Measurements from ENCODE around the gene LRRC7. TPM values are rescaled to one million over a fixed set of nuclear protein-coding genes. Genes with fewer than 3 reads are reported as not detected.

LRRC7 gene
- total RNA-seq, 1 donor from 2014 or later, result not detected

- DNase-seq (ENCODE audit: low read depth) (no peak), FAIRE-seq (no peak)
- TF ChIP-seq, protein P1, sequence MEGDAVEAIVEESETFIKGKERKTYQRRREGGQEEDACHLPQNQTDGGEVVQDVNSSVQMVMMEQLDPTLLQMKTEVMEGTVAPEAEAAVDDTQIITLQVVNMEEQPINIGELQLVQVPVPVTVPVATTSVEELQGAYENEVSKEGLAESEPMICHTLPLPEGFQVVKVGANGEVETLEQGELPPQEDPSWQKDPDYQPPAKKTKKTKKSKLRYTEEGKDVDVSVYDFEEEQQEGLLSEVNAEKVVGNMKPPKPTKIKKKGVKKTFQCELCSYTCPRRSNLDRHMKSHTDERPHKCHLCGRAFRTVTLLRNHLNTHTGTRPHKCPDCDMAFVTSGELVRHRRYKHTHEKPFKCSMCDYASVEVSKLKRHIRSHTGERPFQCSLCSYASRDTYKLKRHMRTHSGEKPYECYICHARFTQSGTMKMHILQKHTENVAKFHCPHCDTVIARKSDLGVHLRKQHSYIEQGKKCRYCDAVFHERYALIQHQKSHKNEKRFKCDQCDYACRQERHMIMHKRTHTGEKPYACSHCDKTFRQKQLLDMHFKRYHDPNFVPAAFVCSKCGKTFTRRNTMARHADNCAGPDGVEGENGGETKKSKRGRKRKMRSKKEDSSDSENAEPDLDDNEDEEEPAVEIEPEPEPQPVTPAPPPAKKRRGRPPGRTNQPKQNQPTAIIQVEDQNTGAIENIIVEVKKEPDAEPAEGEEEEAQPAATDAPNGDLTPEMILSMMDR (IDR thresholded peaks at IDR 0.05; ENCODE audit: insufficient read depth, low read length, severe bottlenecking), result no peak
- Histone ChIP-seq H3K36me3 (ENCODE audit: control insufficient read depth, insufficient read depth, low read length) (no peaks in the 10 kb centered on the region), H3K4me3 (ENCODE audit: low read depth, low read length) (no peak overlapping the region), H3K27me3 (ENCODE audit: control insufficient read depth, insufficient read depth, low read length) (no peaks in the 10 kb centered on the region)
Measured at GRCh38 chr1:69527273-69527672, 40.4 kb upstream of the LRRC7 start.

DNA sequence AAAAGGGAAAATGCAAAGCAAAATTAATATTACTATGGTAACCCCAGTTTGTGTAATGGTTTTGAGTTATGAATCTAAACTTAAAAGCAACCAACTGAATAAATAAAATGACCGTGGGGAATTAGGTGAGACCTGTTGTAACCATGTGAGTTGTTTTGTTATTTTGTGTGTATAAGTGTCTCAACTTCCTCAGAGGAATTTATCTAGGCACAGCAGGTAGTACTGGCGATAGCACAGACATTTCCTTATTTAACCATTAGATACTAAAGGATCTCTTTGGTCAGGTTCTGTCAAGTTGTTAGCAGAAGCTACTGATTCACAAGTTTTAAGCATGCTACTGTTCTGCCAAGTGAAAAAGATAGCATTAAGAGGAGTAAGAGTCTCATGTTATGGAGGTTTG is 39.3 kb upstream of the LRRC7 start:
- Histone ChIP-seq H3K36me3 (ENCODE audit: control insufficient read depth, insufficient read depth, low read length) (no peaks in the 10 kb centered on the region), H3K4me3 (ENCODE audit: low read depth, low read length) (no peak overlapping the region), H3K27me3 (ENCODE audit: control insufficient read depth, insufficient read depth, low read length) (no peaks in the 10 kb centered on the region)
- DNase-seq (ENCODE audit: low read depth) (no peak), FAIRE-seq (no peak)
- TF ChIP-seq, protein P1 (IDR thresholded peaks at IDR 0.05; ENCODE audit: insufficient read depth, low read length, severe bottlenecking), result no peak

GRCh38 chr1:69533343-69533742 is 34.4 kb upstream of the LRRC7 start:
- peak; percentile 71 for DNase-seq (ENCODE audit: low read depth)
- TF ChIP-seq, protein P1 (IDR thresholded peaks at IDR 0.05; ENCODE audit: insufficient read depth, low read length, severe bottlenecking), result no peak
- FAIRE-seq, result no peak
- Histone ChIP-seq H3K36me3 (ENCODE audit: control insufficient read depth, insufficient read depth, low read length) (no peaks in the 10 kb centered on the region), H3K27me3 (ENCODE audit: control insufficient read depth, insufficient read depth, low read length) (no peaks in the 10 kb centered on the region), H3K4me3 (ENCODE audit: low read depth, low read length) (no peak overlapping the region)

DNA sequence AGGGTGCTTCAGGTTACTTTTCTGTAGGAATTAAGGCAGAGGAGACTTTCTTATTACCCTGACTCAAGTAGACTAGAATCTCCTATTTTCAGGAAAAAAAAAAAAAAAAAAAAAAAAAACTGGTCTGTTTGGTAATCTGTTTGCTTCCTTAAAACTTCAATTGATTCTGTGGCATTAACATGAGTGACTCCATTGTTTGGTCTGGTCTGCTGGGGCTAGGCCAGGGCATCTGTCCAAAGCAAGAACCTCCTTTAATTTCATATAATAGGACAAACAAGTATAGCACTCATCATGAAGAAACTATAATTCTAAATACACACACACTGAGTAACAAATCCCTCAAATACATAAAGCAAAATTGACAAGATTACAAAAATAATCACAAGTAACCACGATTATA is 32.9 kb upstream of the LRRC7 start:
- no peak for DNase-seq (ENCODE audit: low read depth)
- no peak for FAIRE-seq
- no peak overlapping the region for H3K4me3 ChIP-seq (ENCODE audit: low read depth, low read length)
- H3K27me3 ChIP-seq (ENCODE audit: control insufficient read depth, insufficient read depth, low read length), result no peaks in the 10 kb centered on the region
- TF ChIP-seq, protein P1 (IDR thresholded peaks at IDR 0.05; ENCODE audit: insufficient read depth, low read length, severe bottlenecking), result no peak
- no peaks in the 10 kb centered on the region for H3K36me3 ChIP-seq (ENCODE audit: control insufficient read depth, insufficient read depth, low read length)

- FAIRE-seq, result no peak
- no peaks in the 10 kb centered on the region for H3K27me3 ChIP-seq (ENCODE audit: control insufficient read depth, insufficient read depth, low read length)
Measured at GRCh38 chr1:69535490-69535889, 32.2 kb upstream of the LRRC7 start.

DNA sequence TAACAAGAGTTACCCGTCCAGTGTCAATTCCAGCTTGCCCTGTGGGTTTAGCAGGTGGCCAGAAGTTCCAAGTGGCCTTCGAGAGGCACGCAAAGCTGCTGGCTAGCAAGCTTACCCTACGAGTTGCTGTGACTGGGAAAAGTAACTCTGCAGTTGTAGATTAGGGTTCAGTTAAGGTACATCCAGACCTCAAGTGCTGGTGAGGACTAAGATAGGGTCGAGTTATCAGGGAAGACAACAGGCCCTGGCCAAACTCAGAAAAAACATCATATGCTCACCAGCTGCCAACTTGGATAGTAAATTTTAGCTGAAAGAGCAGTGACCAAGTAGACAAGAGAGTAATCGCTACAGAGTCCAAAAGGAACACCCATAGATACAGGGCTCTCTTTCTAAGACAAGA is 27.7 kb upstream of the LRRC7 start:
- FAIRE-seq (no peak), DNase-seq (ENCODE audit: low read depth) (no peak)
- no peaks in the 10 kb centered on the region for H3K36me3 ChIP-seq (ENCODE audit: control insufficient read depth, insufficient read depth, low read length)
- no peak overlapping the region for H3K4me3 ChIP-seq (ENCODE audit: low read depth, low read length)
- no peaks in the 10 kb centered on the region for H3K27me3 ChIP-seq (ENCODE audit: control insufficient read depth, insufficient read depth, low read length)
- TF ChIP-seq, protein P1 (IDR thresholded peaks at IDR 0.05; ENCODE audit: insufficient read depth, low read length, severe bottlenecking), result no peak

More at GRCh38 chr1:69535490-69535889, 32.2 kb upstream of the LRRC7 start:
- no peak for DNase-seq (ENCODE audit: low read depth)
- TF ChIP-seq, protein P1 (IDR thresholded peaks at IDR 0.05; ENCODE audit: insufficient read depth, low read length, severe bottlenecking), result no peak
- Histone ChIP-seq H3K36me3 (ENCODE audit: control insufficient read depth, insufficient read depth, low read length) (no peaks in the 10 kb centered on the region), H3K4me3 (ENCODE audit: low read depth, low read length) (no peak overlapping the region)
